ENCODE data around the gene ADAM10.

The ADAM10 gene

DNA sequence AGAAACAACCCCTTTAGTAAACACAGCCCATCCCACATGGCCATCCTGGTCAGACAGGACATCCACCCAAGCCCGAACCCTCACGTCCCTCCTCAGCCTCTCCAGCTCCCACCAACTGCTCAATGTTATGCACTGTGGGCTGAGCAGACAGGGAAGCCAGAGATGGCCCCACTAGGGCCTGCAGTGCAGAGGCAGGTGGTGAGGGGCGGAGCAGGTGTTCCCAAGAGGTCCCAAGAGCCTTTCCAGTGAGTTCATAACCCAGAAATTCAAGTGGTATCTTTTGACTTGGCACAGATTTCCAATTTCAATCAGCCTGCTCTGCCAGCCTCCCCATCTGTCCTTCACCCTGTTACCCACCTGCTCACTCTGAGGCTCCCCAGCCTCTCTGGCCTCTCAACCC is 187.4 kb downstream of the ADAM10 start:
- Histone ChIP-seq H3K4me1 (ENCODE audit: control insufficient read depth in 1 of 2, insufficient read depth in 2 of 2, low read length in 2 of 2) (peaks cover 3% of the 10 kb centered on the region in 2 experiments), H3K14ac (ENCODE audit: low read length) (no peak overlapping the region), H3K9ac (ENCODE audit: low read length) (no peak overlapping the region), H3K4ac (ENCODE audit: low read depth, low read length) (no peak overlapping the region), H4K91ac (ENCODE audit: low read depth, low read length) (no peak overlapping the region), H2BK120ac (ENCODE audit: insufficient read depth, low read length, poor library complexity) (no peak overlapping the region), H3K4me3 (ENCODE audit: low read depth, low read length) (no peak overlapping the region), H3K79me1 (ENCODE audit: low read length) (no peaks in the 10 kb centered on the region), H3K18ac (ENCODE audit: low read length) (no peak overlapping the region), H3K27me3 (ENCODE audit: insufficient read depth, low read length) (no peaks in the 10 kb centered on the region), H4K12ac (ENCODE audit: low read depth, low read length) (no peak overlapping the region), H2AFZ (ENCODE audit: insufficient read depth, low read length, poor library complexity) (no peak overlapping the region), H2BK5ac (ENCODE audit: low read depth, low read length, poor library complexity) (no peak overlapping the region), H3K4me2 (ENCODE audit: low read length) (no peak overlapping the region), H3K23ac (ENCODE audit: low read length) (no peak overlapping the region), H3K79me2 (ENCODE audit: control insufficient read depth, insufficient read depth, low read length, poor library complexity) (no peaks in the 10 kb centered on the region), H3K36me3 (ENCODE audit: control insufficient read depth in 1 of 2, insufficient read depth in 2 of 2, low read length in 2 of 2) (no peaks in the 10 kb centered on the region), H2AK5ac (ENCODE audit: low read length) (no peak overlapping the region), H2BK12ac (ENCODE audit: low read length) (no peak overlapping the region), H3K27ac (ENCODE audit: low read depth, low read length) (no peak overlapping the region), H3K9me3 (ENCODE audit: insufficient read depth, low read depth, low read length) (peaks cover 1% of the 10 kb centered on the region), H4K8ac (ENCODE audit: low read depth, low read length) (no peak overlapping the region)
- DNase-seq, result no peak
- whole genome bisulfite sequencing (ENCODE audit: extremely low coverage, insufficient coverage, insufficient read length), result no CpG with 5 or more reads among the region's 3 CpGs

- no peak overlapping the region for H2AK5ac ChIP-seq (ENCODE audit: low read length)
- no peak overlapping the region for H4K91ac ChIP-seq (ENCODE audit: low read depth, low read length)
- no peak overlapping the region for H3K18ac ChIP-seq (ENCODE audit: low read length)
- no peak overlapping the region for H4K8ac ChIP-seq (ENCODE audit: low read depth, low read length)
- no peaks in the 10 kb centered on the region for H3K79me2 ChIP-seq (ENCODE audit: control insufficient read depth, insufficient read depth, low read length, poor library complexity)
- no peak overlapping the region for H3K9ac ChIP-seq (ENCODE audit: low read length)
- DNase-seq, result no peak
- no peak overlapping the region for H3K4ac ChIP-seq (ENCODE audit: low read depth, low read length)
- H3K27ac ChIP-seq (ENCODE audit: low read depth, low read length), result no peak overlapping the region
- no CpG with 5 or more reads among the region's 1 CpG for WGBS (ENCODE audit: extremely low coverage, insufficient coverage, insufficient read length)
- no peaks in the 10 kb centered on the region for H3K79me1 ChIP-seq (ENCODE audit: low read length)
- H3K36me3 ChIP-seq (ENCODE audit: control insufficient read depth in 1 of 2, insufficient read depth in 2 of 2, low read length in 2 of 2), result no peaks in the 10 kb centered on the region
- no peak overlapping the region for H3K23ac ChIP-seq (ENCODE audit: low read length)
- peaks cover 1% of the 10 kb centered on the region for H3K9me3 ChIP-seq (ENCODE audit: insufficient read depth, low read depth, low read length)
- H3K4me3 ChIP-seq (ENCODE audit: low read depth, low read length), result no peak overlapping the region
- peaks cover 3% of the 10 kb centered on the region in 2 experiments for H3K4me1 ChIP-seq (ENCODE audit: control insufficient read depth in 1 of 2, insufficient read depth in 2 of 2, low read length in 2 of 2)
- H2BK5ac ChIP-seq (ENCODE audit: low read depth, low read length, poor library complexity), result no peak overlapping the region
- no peaks in the 10 kb centered on the region for H3K27me3 ChIP-seq (ENCODE audit: insufficient read depth, low read length)
- no peak overlapping the region for H2AFZ ChIP-seq (ENCODE audit: insufficient read depth, low read length, poor library complexity)
- no peak overlapping the region for H2BK12ac ChIP-seq (ENCODE audit: low read length)
- H4K12ac ChIP-seq (ENCODE audit: low read depth, low read length), result no peak overlapping the region
- no peak overlapping the region for H3K14ac ChIP-seq (ENCODE audit: low read length)
- H3K4me2 ChIP-seq (ENCODE audit: low read length), result no peak overlapping the region
- H2BK120ac ChIP-seq (ENCODE audit: insufficient read depth, low read length, poor library complexity), result no peak overlapping the region
Measured at GRCh38 chr15:58561321-58561720, 188.2 kb downstream of the ADAM10 start.

DNA sequence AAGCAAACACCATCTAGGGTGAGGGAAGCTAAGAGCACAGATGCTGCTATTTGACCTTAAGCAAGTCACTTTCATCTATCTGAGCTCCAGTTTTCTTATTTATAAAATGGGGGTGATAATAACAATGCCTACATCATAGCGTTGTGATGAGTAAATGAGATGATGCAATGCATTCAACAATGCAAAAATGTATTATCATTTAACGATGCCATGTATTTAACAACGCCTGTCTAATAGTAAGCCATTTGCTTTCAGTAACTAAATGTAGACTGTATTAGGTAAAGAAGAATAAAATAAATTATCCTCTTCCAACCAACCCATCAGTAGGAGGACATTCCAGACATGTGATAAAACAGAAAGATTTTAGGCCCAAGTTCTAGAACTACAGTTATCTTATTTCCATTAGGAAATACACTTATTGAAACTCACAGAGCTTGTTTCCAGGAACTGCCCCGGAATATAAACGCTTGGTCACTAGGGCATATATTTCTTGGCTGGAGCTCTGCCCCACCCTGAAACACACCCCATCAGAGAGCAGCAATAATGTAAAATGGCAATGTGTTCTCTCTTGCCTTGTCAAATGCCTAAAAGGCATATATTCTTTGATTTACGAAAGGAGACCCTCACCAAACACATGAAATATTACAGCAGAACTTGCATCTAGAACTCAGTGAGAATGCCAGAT is 189.5 kb downstream of the ADAM10 start:
- Histone ChIP-seq H2BK12ac (ENCODE audit: low read length) (no peak overlapping the region), H3K27ac (ENCODE audit: low read depth, low read length) (no peak overlapping the region), H2AFZ (ENCODE audit: insufficient read depth, low read length, poor library complexity) (no peak overlapping the region), H2AK5ac (ENCODE audit: low read length) (no peak overlapping the region), H3K9ac (ENCODE audit: low read length) (no peak overlapping the region), H4K12ac (ENCODE audit: low read depth, low read length) (no peak overlapping the region), H3K79me2 (ENCODE audit: control insufficient read depth, insufficient read depth, low read length, poor library complexity) (no peaks in the 10 kb centered on the region), H3K18ac (ENCODE audit: low read length) (no peak overlapping the region), H2BK5ac (ENCODE audit: low read depth, low read length, poor library complexity) (no peak overlapping the region), H3K4me1 (ENCODE audit: control insufficient read depth in 1 of 2, insufficient read depth in 2 of 2, low read length in 2 of 2) (peaks cover 4% of the 10 kb centered on the region in 2 experiments), H3K36me3 (ENCODE audit: control insufficient read depth in 1 of 2, insufficient read depth in 2 of 2, low read length in 2 of 2) (no peaks in the 10 kb centered on the region), H2BK120ac (ENCODE audit: insufficient read depth, low read length, poor library complexity) (no peak overlapping the region), H3K14ac (ENCODE audit: low read length) (no peak overlapping the region), H3K4me3 (ENCODE audit: low read depth, low read length) (no peak overlapping the region), H4K91ac (ENCODE audit: low read depth, low read length) (no peak overlapping the region), H3K79me1 (ENCODE audit: low read length) (peaks cover 2% of the 10 kb centered on the region), H3K23ac (ENCODE audit: low read length) (no peak overlapping the region), H3K4me2 (ENCODE audit: low read length) (no peak overlapping the region), H3K9me3 (ENCODE audit: insufficient read depth, low read depth, low read length) (peaks cover 1% of the 10 kb centered on the region), H3K27me3 (ENCODE audit: insufficient read depth, low read length) (no peaks in the 10 kb centered on the region), H4K8ac (ENCODE audit: low read depth, low read length) (no peak overlapping the region), H3K4ac (ENCODE audit: low read depth, low read length) (no peak overlapping the region)
- no CpG with 5 or more reads among the region's 6 CpGs for WGBS (ENCODE audit: extremely low coverage, insufficient coverage, insufficient read length)
- DNase-seq, result no peak

DNA sequence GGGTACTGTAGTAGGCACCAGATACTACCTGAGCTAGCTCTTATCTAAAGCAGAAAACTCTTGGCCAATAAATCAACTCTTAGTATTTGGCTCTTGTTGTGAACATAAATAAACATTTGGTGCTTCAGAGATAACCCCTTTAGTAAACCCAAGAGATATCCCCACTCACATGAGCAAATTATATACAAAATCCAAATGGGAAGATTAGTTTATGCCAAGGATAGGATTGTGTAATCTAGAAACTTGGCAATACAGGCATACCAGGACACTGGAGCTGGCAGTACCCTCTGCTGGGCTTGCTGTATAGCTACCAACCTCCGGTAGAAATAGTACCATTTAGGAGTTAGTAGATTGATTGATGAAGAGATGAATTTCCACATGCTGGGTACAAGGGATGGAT is 190.7 kb downstream of the ADAM10 start:
- DNase-seq, result no peak
- no peak overlapping the region for H4K8ac ChIP-seq (ENCODE audit: low read depth, low read length)
- no CpG with 5 or more reads among the region's 1 CpG for WGBS (ENCODE audit: extremely low coverage, insufficient coverage, insufficient read length)
- no peak overlapping the region for H4K12ac ChIP-seq (ENCODE audit: low read depth, low read length)
- no peak overlapping the region for H2BK120ac ChIP-seq (ENCODE audit: insufficient read depth, low read length, poor library complexity)
- H3K79me1 ChIP-seq (ENCODE audit: low read length), result peaks cover 2% of the 10 kb centered on the region
- H3K23ac ChIP-seq (ENCODE audit: low read length), result no peak overlapping the region
- H2BK5ac ChIP-seq (ENCODE audit: low read depth, low read length, poor library complexity), result no peak overlapping the region
- H2AFZ ChIP-seq (ENCODE audit: insufficient read depth, low read length, poor library complexity), result no peak overlapping the region
- no peaks in the 10 kb centered on the region for H3K36me3 ChIP-seq (ENCODE audit: control insufficient read depth in 1 of 2, insufficient read depth in 2 of 2, low read length in 2 of 2)
- no peak overlapping the region for H3K9ac ChIP-seq (ENCODE audit: low read length)
- peaks cover 1% of the 10 kb centered on the region for H3K9me3 ChIP-seq (ENCODE audit: insufficient read depth, low read depth, low read length)
- peaks cover 4% of the 10 kb centered on the region in 2 experiments for H3K4me1 ChIP-seq (ENCODE audit: control insufficient read depth in 1 of 2, insufficient read depth in 2 of 2, low read length in 2 of 2)
- no peak overlapping the region for H3K27ac ChIP-seq (ENCODE audit: low read depth, low read length)
- no peak overlapping the region for H2AK5ac ChIP-seq (ENCODE audit: low read length)
- H3K4me2 ChIP-seq (ENCODE audit: low read length), result no peak overlapping the region
- no peaks in the 10 kb centered on the region for H3K79me2 ChIP-seq (ENCODE audit: control insufficient read depth, insufficient read depth, low read length, poor library complexity)
- H3K18ac ChIP-seq (ENCODE audit: low read length), result no peak overlapping the region
- no peak overlapping the region for H3K4me3 ChIP-seq (ENCODE audit: low read depth, low read length)
- no peaks in the 10 kb centered on the region for H3K27me3 ChIP-seq (ENCODE audit: insufficient read depth, low read length)
- no peak overlapping the region for H3K4ac ChIP-seq (ENCODE audit: low read depth, low read length)
- H2BK12ac ChIP-seq (ENCODE audit: low read length), result no peak overlapping the region
- H4K91ac ChIP-seq (ENCODE audit: low read depth, low read length), result no peak overlapping the region
- no peak overlapping the region for H3K14ac ChIP-seq (ENCODE audit: low read length)

Data from trophoblast cell (in vitro differentiated cells and primary cell).